HG02763 (cell line): Measurements from ENCODE around the gene ELOVL1.

Experiments used
- ATAC-seq: cut with Tn5 transposase; IDR thresholded peaks from one replicate; pipeline ENCODE4 v1.9.1; 2021; ENCODE audit warnings: mild to moderate bottlenecking, moderate library complexity; ENCODE audit not compliant: unreplicated experiment

The ELOVL1 gene

DNA sequence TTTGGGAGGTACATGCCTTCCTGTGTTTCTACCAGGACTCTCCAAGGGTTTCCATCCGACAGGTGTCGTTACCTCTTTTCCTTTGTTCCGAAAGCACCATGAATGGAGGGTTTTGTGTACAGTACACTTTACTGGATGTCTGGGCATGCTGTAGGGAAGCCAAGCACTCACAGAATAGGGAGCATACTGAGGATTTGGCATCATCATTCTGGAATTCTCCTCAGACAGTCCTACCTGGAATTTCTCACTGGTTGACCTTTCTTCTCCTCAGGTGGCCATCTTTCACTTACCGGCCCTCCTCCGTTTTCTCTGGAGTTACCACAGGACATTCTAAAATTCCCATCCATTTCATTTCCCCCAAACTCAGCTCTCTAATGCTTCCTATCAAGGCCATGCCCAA lies 36.1 kb downstream of the ELOVL1 start:
- no peak for ATAC-seq

DNA sequence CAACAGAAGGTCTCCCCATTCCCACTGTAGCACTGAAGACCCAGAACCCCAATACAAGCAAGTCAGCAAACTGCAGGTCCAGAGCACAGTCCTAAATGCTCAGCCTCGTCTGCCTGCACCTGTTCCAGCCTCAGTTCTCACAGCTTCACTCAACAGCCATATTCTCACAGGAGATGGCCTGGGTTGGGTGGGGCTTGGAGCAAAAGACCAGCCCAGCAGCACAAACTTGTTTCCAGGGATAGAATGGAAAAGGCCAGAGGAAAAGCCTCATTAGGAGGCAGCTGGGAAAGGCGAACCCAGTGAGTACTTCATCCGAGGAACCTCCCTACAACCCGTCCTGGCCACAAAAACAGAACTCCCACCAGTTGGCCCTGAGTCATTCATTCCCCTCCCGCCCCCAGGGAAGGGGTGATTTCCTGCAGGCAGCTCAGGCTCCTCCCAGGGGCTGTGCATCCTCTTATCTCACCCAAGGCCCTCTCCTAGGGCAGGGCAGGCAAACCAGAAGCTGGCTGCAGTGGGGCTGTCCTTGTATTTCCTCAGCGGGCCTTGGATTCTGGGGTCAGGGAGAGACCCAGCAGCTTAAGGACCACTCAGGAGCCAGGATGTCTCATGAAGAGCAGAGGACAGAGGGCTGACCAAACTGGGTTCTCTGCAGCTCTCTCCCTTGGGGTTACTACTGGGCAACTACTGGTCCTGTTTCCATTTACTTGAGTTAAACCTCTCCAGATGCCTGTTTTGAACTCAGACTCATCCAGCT lies 37.6 kb downstream of the ELOVL1 start:
- ATAC-seq: no peak

DNA sequence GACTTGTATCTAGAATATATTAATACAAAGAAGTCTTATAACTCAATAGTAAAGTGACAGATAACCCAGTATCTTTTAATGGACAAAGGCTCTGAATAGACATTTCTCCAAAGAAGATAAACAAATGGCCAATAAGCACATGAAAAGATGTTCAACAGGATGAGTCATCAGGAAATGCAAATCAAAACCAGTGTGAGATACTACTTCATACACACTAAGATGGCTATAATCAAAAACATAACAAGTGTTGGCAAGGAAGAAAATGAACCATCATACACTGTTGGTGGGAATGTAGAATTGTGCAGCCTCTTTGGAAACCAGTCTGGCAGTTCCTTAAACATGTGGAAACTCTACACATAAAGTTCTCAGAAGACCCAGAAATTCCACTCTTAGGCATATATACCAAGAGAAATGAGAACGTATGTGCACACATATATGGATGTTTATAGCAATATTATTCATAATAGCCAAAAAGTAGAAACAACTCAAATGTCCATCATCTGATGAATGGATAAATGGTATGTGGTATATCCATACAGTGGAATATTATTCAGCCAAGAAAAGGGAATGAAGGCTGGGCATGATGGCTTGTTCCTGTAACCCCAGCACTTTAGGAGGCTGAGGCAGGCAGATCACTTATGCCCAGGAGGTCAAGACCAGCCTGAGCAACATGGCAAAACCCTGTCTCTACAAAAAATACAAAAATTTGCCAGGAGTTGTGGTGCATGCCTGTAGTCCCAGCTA lies 40.1 kb downstream of the ELOVL1 start:
- no peak for ATAC-seq

DNA sequence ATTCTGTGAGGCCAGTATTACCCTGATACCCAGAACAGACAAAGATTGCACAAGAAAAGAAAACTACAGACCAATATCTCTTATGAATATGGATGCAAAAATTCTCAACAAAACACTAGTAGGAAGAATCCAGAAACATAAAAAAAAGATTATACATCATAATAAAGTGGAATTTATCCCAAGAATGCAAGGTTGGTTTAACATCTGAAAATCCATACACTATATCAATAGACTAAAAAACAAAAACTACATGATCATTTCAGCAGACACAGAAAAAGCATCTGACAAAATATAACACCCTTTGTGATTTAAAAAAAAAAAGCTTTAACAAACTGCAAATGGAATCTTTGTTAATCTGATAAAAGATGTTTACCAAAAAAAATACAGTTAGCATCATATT lies 42.4 kb downstream of the ELOVL1 start:
- no peak for ATAC-seq

DNA sequence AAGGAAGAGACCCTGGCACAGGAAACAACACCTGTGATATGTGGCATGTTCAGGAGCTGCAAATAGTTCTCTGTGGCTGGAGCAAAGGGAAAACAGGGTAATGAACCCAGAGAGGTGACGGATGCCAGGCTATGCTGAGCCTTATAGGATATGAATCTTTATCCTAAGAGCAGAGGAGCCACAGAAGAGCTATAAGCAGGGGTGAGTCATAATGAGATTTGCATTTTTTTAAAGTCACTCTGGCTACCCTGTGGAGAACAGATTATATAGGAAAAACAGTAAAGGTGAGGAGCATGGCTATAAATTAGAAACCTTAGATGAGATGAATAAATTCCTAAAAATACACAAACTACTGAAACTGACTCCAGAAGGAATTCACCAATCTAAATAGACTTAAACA lies 43.0 kb downstream of the ELOVL1 start:
- no peak for ATAC-seq

DNA sequence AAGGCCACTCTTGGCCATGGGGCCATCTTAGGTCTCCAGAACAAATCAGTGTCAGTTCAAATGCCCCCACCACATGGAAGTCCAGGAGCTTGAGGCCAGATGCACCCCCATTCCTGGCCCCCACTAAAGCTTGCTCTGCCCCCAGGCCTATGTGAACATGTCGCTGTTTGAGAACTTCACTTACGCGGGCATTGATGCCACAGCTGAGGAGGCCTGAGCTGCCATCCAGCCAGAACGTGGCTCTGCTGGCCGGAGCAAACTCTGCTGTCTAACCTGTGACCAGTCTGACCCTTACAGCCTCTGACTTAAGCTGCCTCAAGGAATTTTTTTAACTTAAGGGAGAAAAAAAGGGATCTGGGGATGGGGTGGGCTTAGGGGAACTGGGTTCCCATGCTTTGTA lies 45.3 kb downstream of the ELOVL1 start:
- ATAC-seq: no peak

DNA sequence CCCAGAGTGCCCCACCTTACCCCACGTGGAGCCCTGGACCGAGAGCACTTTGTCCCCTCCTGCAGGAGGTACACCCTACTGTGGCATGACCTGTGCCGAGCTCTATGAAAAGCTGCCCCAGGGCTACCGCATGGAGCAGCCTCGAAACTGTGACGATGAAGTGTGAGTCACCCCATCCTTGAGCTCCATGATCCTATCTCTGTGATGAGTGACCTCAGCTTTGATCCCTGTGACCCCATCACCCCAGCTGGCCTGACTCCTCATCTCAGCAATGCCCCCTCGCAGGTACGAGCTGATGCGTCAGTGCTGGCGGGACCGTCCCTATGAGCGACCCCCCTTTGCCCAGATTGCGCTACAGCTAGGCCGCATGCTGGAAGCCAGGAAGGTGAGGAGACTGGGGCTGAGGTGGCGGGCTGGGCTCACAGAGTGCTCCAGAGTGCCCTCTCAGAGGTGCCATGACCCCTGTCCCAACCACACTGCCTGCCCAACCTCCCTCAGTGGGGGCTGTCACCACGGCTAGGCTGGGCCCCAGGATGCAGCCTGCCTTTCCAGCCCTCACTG lies 46.4 kb downstream of the ELOVL1 start:
- ATAC-seq: no peak

DNA sequence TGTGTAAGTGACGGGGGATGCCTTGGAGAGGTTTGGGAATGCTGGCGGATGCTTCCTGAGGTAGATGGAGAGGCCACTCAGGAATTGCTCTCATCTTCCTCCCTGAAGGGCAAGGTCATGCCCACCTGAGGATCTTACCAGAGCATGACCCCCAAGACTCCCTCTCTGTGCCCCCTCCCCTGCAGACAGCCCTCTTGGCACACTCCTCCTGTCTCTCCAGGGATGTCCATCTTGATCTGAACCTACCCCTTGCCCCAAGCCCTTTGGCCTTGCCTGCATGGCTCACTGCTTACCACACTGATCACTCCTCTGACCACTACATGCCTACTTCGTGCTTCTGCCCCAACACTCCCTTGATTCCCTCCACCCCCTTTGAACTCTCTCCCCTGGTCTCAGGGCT lies 48.0 kb downstream of the ELOVL1 start:
- no peak for ATAC-seq

DNA sequence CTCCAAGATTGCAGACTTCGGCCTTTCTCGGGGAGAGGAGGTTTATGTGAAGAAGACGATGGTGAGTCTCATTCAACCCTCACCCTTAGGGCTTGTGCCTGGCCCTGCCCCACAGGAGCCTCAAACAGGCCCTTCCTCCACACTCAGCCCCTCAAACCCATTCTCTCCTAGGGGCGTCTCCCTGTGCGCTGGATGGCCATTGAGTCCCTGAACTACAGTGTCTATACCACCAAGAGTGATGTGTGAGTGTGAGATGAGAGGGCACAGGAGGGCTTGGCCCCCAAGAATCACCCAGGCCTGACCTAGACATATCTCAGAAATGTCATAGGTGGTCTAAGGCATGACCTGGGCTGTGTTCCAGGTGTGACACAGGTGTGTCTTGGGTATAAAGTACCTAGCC lies 48.5 kb downstream of the ELOVL1 start:
- no peak for ATAC-seq

DNA sequence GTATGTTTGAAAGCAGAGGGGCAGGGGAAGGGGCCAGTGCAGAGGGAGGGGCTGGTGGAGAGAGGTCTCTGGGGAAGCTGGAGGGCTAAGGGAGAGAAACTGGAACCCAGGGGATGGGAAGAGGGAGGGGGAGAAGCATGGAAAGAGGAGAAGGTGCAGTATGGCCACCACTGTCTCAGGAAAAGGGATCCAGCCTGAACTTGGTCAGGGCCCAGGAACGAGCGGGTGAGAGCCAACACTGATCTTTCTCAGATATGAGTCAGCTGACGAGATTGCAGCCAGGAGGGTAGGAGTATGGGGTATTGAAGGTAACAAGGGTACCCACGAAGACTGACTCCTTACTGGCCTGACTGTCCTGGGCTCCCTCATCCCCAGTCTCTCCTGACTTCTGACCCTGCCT lies 49.0 kb downstream of the ELOVL1 start:
- ATAC-seq: no peak

DNA sequence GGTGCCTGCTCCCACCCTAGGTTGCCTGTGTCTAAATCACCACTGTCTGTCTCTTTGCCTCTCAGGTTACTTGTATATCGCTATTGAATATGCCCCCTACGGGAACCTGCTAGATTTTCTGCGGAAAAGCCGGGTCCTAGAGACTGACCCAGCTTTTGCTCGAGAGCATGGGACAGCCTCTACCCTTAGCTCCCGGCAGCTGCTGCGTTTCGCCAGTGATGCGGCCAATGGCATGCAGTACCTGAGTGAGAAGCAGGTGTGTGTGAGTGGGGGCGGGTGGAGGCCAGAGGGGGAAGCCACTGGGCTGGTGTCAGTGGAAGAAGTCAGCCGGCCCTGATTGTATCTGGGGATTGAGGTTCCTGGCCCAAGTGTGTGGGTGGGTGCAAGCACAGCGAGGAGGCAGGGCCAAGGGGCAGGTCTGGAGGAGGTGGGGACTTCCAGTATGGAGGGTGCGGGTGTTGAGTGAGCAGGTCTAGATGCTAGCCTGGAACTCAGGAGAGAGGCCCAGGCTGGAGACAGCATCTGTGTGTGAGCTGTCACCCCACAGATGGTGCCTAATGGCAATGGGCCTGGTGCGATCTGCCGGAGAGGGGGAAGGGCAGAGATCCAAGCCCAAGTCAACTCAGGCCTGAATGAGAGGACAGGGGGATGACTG lies 49.9 kb downstream of the ELOVL1 start:
- no peak for ATAC-seq

DNA sequence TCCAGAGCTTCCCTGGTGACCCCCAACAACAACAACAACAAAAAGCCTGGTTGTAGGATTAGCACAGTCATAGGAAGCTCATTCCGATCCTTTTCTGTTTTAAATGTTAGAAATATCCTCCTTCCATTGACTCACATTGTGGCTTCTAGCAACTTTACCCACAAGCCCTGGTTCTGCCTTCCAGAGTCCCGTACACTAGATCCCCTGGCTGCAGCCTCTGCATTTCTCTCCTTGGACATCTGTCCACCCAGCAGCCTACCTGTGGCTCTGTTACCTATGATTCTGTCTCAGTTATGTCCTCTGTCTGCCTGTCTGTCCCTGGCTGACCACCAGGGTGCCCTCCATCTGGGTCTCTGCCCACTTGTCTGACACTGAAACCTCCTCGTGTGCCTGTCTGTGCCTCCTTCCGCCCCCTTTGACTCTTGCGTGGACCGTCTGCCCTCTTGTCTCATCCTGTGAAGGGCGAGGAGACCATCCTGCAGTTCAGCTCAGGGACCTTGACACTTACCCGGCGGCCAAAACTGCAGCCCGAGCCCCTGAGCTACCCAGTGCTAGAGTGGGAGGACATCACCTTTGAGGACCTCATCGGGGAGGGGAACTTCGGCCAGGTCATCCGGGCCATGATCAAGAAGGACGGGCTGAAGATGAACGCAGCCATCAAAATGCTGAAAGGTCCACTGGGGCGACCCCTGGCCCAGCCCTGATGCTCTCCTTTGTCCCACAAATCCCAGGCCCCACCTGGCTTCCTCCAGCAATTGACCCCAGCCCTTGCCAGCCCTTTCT lies 50.9 kb downstream of the ELOVL1 start:
- no peak for ATAC-seq

DNA sequence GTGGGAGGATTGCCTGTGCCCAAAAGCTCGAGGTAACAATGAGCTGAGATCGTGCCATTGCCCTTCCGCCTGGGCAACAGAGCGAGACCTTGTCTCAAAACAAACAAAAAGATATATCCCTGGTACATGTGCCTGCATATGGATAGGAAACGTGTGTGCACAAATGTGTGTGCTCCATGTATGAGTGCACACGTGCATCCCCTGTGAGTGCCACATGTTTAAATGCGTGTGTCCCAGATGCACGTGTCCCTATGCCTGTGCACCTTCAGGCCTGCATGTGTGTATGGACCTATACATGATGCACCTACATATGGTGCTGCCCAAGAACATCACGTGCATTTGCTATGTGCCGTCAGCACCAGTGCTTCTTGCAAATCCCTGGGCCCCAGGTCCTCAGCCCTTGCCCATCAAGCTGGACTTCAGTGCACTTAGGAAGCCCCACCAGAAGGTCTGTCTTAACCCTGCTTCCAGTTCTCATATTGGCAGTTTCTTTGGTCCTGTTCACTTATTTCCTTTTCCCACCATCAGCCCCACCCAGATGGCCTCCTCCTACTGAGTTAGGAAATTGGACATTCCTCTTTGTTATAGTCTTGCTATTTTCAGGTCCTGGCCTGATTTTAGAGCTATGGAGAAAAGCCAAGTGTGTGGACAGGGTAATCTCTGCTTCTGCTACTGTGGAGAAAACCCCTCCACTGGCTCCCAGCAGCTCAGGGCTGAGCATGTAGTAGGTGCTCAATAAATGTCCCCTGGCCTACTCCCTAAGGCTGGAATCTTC lies 51.7 kb downstream of the ELOVL1 start:
- ATAC-seq: no peak

DNA sequence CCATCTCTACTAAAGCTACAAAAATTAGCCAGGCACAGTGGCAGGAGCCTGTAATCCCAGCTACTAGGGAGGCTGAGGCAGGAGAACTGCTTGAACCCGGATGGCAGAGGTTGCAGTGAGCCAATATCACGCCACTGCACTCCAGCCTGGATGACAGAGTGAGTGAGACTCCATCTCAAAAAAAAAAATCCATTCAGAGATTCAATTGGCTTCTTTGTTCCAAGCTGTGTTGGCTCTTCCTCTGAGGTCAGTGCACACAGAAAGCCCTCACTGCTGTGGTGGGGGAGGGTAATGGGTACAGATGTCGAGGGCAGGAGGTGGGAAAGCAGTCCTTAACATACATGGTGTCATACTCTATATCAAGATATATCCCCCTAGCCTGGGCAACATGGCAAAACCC lies 52.3 kb downstream of the ELOVL1 start:
- ATAC-seq: no peak

DNA sequence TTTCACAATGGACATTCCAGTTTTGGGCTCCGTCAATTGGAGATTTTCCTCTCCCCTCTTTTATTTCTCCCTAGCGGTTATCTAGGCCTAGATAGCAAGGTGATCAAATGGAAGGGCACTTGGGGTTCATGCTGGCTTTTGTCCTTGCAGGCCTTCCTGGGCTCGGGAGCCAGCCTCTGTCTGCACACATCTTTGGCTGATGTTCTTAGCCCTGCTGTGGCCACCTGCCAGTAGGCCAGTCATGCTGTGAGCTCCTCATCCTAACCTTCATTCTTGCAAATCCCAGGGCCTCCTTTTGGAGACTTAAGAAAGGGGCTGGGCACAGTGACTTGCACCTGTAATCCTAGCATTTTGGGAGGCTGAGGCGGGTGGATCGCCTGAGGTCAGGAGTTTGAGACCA lies 53.6 kb downstream of the ELOVL1 start:
- no peak for ATAC-seq

DNA sequence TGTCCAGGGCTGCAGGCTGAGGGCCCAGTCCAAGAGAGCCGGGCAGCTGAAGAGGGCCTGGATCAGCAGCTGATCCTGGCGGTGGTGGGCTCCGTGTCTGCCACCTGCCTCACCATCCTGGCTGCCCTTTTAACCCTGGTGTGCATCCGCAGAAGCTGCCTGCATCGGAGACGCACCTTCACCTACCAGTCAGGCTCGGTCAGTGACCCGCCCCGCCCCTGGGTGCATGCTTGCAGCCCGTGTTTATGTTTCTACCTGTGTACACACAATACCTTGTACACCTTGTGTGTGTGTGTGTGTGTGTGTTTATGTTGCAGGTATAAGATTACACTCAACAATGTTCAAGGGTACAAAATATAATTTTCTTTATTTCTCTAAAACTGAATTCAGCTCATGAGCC lies 54.0 kb downstream of the ELOVL1 start:
- ATAC-seq: no peak
